ENCODE measurements around the gene MYNN. TPM values are rescaled to one million over a fixed set of nuclear protein-coding genes. Genes with fewer than 3 reads are reported as not detected.

MYNN gene
- total and polyA plus RNA-seq, 2 of the 13 experiments (the other 11 are each of a cell fraction or from before 2014, with no cell fraction given) = 10.4 to 17.6 TPM

DNA sequence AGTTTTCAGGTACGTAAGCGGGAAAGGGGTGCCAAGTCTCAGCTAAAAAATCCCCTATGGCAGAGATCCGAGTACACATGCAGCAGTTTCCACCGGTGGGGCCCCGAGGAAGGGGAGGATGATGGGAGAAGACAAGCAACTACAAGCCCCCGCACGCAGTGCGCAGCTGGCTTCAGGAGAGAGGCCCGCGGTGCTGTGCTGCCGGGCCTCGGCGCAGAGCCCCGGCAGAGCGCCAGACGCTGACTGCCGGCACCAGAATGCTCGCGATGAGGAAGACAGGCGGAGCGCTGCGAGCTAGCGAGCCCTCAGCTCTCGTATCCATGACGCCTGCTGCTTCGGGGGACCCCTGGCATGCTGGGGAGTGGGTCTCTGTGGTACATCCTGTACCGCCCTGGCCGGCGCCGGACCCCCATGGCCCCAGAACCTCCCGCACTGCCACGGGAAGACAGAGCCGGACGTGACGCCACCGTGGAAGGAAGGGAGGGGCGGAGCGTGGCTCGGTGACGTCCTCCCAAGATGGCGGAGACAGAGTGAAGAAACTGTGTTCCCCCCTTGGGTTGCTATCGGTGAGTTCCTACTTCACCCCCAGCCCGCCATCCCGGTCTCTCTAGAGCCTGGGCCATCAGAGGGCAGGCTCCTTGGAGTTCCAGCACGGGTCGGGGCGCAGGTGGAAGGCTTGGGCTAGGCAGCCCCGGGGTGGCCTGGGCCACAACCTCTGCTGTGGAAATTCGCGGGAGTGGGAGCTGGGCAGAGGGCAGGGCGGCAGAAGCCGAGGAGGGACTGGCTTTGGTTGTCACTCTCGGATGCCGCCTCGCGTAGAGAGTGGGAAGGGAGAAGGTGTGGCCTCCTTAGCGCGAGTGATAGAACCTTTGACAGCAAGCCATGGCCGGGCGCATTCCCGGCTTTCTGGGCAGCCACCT lies at the start of gene MYNN (continued):
- TF ChIP-seq, protein P1, sequence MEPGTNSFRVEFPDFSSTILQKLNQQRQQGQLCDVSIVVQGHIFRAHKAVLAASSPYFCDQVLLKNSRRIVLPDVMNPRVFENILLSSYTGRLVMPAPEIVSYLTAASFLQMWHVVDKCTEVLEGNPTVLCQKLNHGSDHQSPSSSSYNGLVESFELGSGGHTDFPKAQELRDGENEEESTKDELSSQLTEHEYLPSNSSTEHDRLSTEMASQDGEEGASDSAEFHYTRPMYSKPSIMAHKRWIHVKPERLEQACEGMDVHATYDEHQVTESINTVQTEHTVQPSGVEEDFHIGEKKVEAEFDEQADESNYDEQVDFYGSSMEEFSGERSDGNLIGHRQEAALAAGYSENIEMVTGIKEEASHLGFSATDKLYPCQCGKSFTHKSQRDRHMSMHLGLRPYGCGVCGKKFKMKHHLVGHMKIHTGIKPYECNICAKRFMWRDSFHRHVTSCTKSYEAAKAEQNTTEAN (CRISPR knock-in tag; conservative IDR thresholded peaks at IDR 0.05) = peak; percentile 77
- TF ChIP-seq MAF1 (CRISPR knock-in tag; IDR thresholded peaks at IDR 0.05; ENCODE audit: borderline replicate concordance) = peak; percentile 60; the same call in 1 of the 2 replicates
- TF ChIP-seq, protein P2, sequence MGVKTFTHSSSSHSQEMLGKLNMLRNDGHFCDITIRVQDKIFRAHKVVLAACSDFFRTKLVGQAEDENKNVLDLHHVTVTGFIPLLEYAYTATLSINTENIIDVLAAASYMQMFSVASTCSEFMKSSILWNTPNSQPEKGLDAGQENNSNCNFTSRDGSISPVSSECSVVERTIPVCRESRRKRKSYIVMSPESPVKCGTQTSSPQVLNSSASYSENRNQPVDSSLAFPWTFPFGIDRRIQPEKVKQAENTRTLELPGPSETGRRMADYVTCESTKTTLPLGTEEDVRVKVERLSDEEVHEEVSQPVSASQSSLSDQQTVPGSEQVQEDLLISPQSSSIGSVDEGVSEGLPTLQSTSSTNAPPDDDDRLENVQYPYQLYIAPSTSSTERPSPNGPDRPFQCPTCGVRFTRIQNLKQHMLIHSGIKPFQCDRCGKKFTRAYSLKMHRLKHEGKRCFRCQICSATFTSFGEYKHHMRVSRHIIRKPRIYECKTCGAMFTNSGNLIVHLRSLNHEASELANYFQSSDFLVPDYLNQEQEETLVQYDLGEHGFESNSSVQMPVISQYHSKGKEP (CRISPR knock-in tag; IDR thresholded peaks at IDR 0.05) = no peak
- TF ChIP-seq ZNF143 (CRISPR knock-in tag; IDR thresholded peaks at IDR 0.05) = peak; percentile 62
- TF ChIP-seq CREB1 (IDR thresholded peaks at IDR 0.05) = peak; percentile 91
- peak; percentile 96 for TF ChIP-seq CREB1 (CRISPR knock-in tag; IDR thresholded peaks at IDR 0.05)
- TF ChIP-seq ZSCAN29 (CRISPR knock-in tag; conservative IDR thresholded peaks at IDR 0.05) = peak; percentile 59; the same call in 1 of the 2 replicates
- TF ChIP-seq CCAR2 (optimal IDR thresholded peaks at IDR 0.05; ENCODE audit: low read depth, low read length) = no peak
- TF ChIP-seq, protein P3, sequence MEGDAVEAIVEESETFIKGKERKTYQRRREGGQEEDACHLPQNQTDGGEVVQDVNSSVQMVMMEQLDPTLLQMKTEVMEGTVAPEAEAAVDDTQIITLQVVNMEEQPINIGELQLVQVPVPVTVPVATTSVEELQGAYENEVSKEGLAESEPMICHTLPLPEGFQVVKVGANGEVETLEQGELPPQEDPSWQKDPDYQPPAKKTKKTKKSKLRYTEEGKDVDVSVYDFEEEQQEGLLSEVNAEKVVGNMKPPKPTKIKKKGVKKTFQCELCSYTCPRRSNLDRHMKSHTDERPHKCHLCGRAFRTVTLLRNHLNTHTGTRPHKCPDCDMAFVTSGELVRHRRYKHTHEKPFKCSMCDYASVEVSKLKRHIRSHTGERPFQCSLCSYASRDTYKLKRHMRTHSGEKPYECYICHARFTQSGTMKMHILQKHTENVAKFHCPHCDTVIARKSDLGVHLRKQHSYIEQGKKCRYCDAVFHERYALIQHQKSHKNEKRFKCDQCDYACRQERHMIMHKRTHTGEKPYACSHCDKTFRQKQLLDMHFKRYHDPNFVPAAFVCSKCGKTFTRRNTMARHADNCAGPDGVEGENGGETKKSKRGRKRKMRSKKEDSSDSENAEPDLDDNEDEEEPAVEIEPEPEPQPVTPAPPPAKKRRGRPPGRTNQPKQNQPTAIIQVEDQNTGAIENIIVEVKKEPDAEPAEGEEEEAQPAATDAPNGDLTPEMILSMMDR (CRISPR knock-in tag; IDR thresholded peaks at IDR 0.05) = no peak; the same call in 1 of the 2 replicates
- TF ChIP-seq, protein P4, sequence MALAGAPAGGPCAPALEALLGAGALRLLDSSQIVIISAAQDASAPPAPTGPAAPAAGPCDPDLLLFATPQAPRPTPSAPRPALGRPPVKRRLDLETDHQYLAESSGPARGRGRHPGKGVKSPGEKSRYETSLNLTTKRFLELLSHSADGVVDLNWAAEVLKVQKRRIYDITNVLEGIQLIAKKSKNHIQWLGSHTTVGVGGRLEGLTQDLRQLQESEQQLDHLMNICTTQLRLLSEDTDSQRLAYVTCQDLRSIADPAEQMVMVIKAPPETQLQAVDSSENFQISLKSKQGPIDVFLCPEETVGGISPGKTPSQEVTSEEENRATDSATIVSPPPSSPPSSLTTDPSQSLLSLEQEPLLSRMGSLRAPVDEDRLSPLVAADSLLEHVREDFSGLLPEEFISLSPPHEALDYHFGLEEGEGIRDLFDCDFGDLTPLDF (CRISPR knock-in tag; IDR thresholded peaks at IDR 0.05) = no peak
- TF ChIP-seq, protein P5, sequence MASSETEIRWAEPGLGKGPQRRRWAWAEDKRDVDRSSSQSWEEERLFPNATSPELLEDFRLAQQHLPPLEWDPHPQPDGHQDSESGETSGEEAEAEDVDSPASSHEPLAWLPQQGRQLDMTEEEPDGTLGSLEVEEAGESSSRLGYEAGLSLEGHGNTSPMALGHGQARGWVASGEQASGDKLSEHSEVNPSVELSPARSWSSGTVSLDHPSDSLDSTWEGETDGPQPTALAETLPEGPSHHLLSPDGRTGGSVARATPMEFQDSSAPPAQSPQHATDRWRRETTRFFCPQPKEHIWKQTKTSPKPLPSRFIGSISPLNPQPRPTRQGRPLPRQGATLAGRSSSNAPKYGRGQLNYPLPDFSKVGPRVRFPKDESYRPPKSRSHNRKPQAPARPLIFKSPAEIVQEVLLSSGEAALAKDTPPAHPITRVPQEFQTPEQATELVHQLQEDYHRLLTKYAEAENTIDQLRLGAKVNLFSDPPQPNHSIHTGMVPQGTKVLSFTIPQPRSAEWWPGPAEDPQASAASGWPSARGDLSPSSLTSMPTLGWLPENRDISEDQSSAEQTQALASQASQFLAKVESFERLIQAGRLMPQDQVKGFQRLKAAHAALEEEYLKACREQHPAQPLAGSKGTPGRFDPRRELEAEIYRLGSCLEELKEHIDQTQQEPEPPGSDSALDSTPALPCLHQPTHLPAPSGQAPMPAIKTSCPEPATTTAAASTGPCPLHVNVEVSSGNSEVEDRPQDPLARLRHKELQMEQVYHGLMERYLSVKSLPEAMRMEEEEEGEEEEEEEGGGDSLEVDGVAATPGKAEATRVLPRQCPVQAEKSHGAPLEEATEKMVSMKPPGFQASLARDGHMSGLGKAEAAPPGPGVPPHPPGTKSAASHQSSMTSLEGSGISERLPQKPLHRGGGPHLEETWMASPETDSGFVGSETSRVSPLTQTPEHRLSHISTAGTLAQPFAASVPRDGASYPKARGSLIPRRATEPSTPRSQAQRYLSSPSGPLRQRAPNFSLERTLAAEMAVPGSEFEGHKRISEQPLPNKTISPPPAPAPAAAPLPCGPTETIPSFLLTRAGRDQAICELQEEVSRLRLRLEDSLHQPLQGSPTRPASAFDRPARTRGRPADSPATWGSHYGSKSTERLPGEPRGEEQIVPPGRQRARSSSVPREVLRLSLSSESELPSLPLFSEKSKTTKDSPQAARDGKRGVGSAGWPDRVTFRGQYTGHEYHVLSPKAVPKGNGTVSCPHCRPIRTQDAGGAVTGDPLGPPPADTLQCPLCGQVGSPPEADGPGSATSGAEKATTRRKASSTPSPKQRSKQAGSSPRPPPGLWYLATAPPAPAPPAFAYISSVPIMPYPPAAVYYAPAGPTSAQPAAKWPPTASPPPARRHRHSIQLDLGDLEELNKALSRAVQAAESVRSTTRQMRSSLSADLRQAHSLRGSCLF (CRISPR knock-in tag; IDR thresholded peaks at IDR 0.05; ENCODE audit: borderline replicate concordance) = peak; percentile 87; the same call in 1 of the 2 replicates
- TF ChIP-seq HHEX (CRISPR knock-in tag; IDR thresholded peaks at IDR 0.05) = no peak
- TF ChIP-seq, protein P6, sequence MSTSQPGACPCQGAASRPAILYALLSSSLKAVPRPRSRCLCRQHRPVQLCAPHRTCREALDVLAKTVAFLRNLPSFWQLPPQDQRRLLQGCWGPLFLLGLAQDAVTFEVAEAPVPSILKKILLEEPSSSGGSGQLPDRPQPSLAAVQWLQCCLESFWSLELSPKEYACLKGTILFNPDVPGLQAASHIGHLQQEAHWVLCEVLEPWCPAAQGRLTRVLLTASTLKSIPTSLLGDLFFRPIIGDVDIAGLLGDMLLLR (CRISPR knock-in tag; IDR thresholded peaks at IDR 0.05) = peak; percentile 74; the same call in 1 of the 2 replicates
- TF ChIP-seq ESRRA (CRISPR knock-in tag; IDR thresholded peaks at IDR 0.05; ENCODE audit: low read depth) = peak; percentile 64; the same call in 1 of the 2 replicates
- peak; percentile 76; the same call in 1 of the 2 replicates for TF ChIP-seq AHR (CRISPR knock-in tag; IDR thresholded peaks at IDR 0.05)
- TF ChIP-seq ZNF678 (CRISPR knock-in tag; IDR thresholded peaks at IDR 0.05) = peak; percentile 96; the same call in 1 of the 2 replicates
